ENCODE data around the gene RAD51B.

DNA sequence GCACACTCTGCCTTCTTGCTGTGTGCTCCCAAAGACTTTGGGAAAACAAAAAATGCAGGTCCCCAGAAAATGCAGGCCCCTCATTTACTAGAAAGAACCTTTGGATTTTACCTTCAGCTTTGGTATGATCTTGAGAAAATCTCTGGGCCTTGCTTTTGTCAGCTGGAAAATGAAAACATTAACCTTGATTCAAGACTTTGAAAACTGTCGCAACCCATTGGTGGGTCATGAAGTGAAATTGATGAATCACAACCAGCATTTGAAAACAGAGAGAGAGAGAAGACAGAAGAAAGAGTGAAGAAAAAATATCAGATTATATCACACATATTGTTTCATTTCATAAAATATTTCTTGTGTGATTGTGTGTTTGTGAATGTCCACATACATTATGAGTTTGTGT lies 650.8 kb downstream of the RAD51B start:
- TF ChIP-seq SIN3A (IDR thresholded peaks at IDR 0.05; ENCODE audit: borderline replicate concordance in 2 of 2, control insufficient read depth in 1 of 2, low read depth in 2 of 2, low read length in 2 of 2) (no peak), HOXB6 (CRISPR knock-in tag; IDR thresholded peaks at IDR 0.05; ENCODE audit: borderline replicate concordance) (no peak), EZH2 (IDR thresholded peaks at IDR 0.05; ENCODE audit: borderline replicate concordance, low read depth, low read length) (no peak), ZNF766 (CRISPR knock-in tag; conservative IDR thresholded peaks at IDR 0.05) (no peak), ZBTB8A (IDR thresholded peaks at IDR 0.05; ENCODE audit: partially characterized antibody) (no peak), ZNF12 (CRISPR knock-in tag; IDR thresholded peaks at IDR 0.05) (no peak)
- TF ChIP-seq, protein P1, sequence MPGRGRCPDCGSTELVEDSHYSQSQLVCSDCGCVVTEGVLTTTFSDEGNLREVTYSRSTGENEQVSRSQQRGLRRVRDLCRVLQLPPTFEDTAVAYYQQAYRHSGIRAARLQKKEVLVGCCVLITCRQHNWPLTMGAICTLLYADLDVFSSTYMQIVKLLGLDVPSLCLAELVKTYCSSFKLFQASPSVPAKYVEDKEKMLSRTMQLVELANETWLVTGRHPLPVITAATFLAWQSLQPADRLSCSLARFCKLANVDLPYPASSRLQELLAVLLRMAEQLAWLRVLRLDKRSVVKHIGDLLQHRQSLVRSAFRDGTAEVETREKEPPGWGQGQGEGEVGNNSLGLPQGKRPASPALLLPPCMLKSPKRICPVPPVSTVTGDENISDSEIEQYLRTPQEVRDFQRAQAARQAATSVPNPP (IDR thresholded peaks at IDR 0.05; ENCODE audit: borderline replicate concordance, insufficient read depth, insufficient read length) = no peak
- TF ChIP-seq, protein P2, sequence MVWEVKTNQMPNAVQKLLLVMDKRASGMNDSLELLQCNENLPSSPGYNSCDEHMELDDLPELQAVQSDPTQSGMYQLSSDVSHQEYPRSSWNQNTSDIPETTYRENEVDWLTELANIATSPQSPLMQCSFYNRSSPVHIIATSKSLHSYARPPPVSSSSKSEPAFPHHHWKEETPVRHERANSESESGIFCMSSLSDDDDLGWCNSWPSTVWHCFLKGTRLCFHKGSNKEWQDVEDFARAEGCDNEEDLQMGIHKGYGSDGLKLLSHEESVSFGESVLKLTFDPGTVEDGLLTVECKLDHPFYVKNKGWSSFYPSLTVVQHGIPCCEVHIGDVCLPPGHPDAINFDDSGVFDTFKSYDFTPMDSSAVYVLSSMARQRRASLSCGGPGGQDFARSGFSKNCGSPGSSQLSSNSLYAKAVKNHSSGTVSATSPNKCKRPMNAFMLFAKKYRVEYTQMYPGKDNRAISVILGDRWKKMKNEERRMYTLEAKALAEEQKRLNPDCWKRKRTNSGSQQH (CRISPR knock-in tag; IDR thresholded peaks at IDR 0.05) = no peak
- TF ChIP-seq, protein P3, sequence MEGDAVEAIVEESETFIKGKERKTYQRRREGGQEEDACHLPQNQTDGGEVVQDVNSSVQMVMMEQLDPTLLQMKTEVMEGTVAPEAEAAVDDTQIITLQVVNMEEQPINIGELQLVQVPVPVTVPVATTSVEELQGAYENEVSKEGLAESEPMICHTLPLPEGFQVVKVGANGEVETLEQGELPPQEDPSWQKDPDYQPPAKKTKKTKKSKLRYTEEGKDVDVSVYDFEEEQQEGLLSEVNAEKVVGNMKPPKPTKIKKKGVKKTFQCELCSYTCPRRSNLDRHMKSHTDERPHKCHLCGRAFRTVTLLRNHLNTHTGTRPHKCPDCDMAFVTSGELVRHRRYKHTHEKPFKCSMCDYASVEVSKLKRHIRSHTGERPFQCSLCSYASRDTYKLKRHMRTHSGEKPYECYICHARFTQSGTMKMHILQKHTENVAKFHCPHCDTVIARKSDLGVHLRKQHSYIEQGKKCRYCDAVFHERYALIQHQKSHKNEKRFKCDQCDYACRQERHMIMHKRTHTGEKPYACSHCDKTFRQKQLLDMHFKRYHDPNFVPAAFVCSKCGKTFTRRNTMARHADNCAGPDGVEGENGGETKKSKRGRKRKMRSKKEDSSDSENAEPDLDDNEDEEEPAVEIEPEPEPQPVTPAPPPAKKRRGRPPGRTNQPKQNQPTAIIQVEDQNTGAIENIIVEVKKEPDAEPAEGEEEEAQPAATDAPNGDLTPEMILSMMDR (IDR thresholded peaks at IDR 0.05 in 2 of 3, conservative IDR thresholded peaks at IDR 0.05 in 1 of 3; ENCODE audit: insufficient read depth in 2 of 3, low read depth in 1 of 3, low read length in 3 of 3) = no peak

Measured in K562 (cell line).